Adrenal gland (tissue), 12 donors: ENCODE results near the gene ESM1. TPM values are rescaled to one million over a fixed set of nuclear protein-coding genes. Genes with fewer than 3 reads are reported as not detected.

Experiments used
- DNase-seq, 7 donors: peaks; one replicate each; pipeline ENCODE4 v3.0.0-alpha.2; 2019 to 2020
- H3K27ac ChIP-seq, 5 donors: fragments of 200-600 bp; sonication (generic) in 4 of 5; 1 replicate in 3 of 5; 2 replicates in 2 of 5; pipeline versions ENCODE4 v1.5.1 to v1.8.0; 2016 to 2020; ENCODE audit warnings: mild to moderate bottlenecking in 1 of 5
- H3K27me3 ChIP-seq: fragments of 200-600 bp; 2 replicates; pipeline ENCODE4 v1.8.0; 2021
- H3K36me3 ChIP-seq, 2 donors: fragments of 200-600 bp; replicated peaks in 1 of 2; 1 replicate in 1 of 2; 2 replicates in 1 of 2; pipeline versions ENCODE4 v1.5.1 to v1.8.0; 2018 to 2022
- H3K4me1 ChIP-seq, 2 donors: fragments of 200-600 bp; replicated peaks in 1 of 2; 1 replicate in 1 of 2; 2 replicates in 1 of 2; pipeline versions ENCODE4 v1.5.1 to v1.8.0; 2018 to 2021
- H3K4me3 ChIP-seq, 4 donors: fragments of 200-600 bp; sonication (generic) in 3 of 4; one replicate each; pipeline ENCODE4 v1.5.1; 2016 to 2018
- H3K9me3 ChIP-seq, 3 donors: fragments of 200-600 bp; sonication (generic) in 1 of 3; replicated peaks in 1 of 3; 1 replicate in 2 of 3; 2 replicates in 1 of 3; pipeline versions ENCODE4 v1.5.1 to v1.8.0; 2016 to 2021
- POLR2A ChIP-seq, 2 donors: fragments of 450-650 bp; IDR thresholded peaks; one replicate each; pipeline ENCODE4 v1.6.1; 2017; ENCODE audit warnings: antibody characterized with exemption in 2 of 2, mild to moderate bottlenecking in 2 of 2, moderate library complexity in 1 of 2
- WGBS, 4 donors: extraction: QIAGEN DNeasy Blood & Tissue Kit in 2 of 4; methylation state at CpG; one replicate each; pipeline versions ENCODE4 v1.1.5 to v1.1.7; 2013 to 2017; 5-methylcytosine and 5-hydroxymethylcytosine counted together
- intact Hi-C, 2 donors: fragments of 100-400 bp; cut with DNase I; formaldehyde crosslinking; loops; one replicate each; pipeline versions ENCODE4 v1.14.1 to v1.15.0; 2022 to 2023
- polyA plus RNA-seq, 3 donors: library from polyadenylated mRNA; stranded (reverse); fragments of 200-250 nt in 2 of 3; fragments of 350-450 nt in 1 of 3; fragmentation: Illumina TruSeq in 1 of 3; extraction: RNeasy Lipid Tissue Mini Kit (QIAGEN cat#74804) in 1 of 3; gene quantifications; one replicate each; pipeline ENCODE4 v1.2.3, GENCODE V29; 2013 to 2014
- total RNA-seq, 9 donors: library from RNA; depleted of rRNA in 4 of 9; stranded (reverse); fragments of >200 nt in 4 of 9; fragments of 120-200 nt in 1 of 9; fragmentation: NEBNext Ultra II Directional in 1 of 9; extraction: Animal tissue kit (Norgen Biotek cat#: 25700) in 1 of 9; gene quantifications; one replicate each; pipeline versions ENCODE4 v1.1.0 to v1.2.4, GENCODE V29; 2013 to 2023
- TF ChIP-seq, protein P1 (sequence below), 6 experiments: fragments of 450-650 bp in 4 of 6; fragments of 200-600 bp in 2 of 6; sonication (generic) in 1 of 6; IDR thresholded peaks; 1 replicate in 5 of 6; 2 replicates in 1 of 6; pipeline versions ENCODE4 v1.5.1 to v1.8.0; 2016 to 2021; ENCODE audit warnings: antibody characterized with exemption in 6 of 6, mild to moderate bottlenecking in 2 of 6, moderate library complexity in 1 of 6
- donor health status: healthy with polysubstance abuse.
- donor health status: Bipolar disorder and iron deficiency.
- donor health status: DM: yes; HTN: yes; CAD: no.
- donor health status: DM: no; HTN: no; CAD: no.
- donor health status: DM: no; HTN: no; CAD: no.
- donor health status: DM: yes; HTN: yes; CAD: no.

ESM1 gene
- total and polyA plus RNA-seq, 12 donors: 0.43 to 5.4 (median 1.3) TPM

GRCh38 chr5:54993318-54993717 is 7.9 kb upstream of the ESM1 start:
- TF ChIP-seq, protein P1, sequence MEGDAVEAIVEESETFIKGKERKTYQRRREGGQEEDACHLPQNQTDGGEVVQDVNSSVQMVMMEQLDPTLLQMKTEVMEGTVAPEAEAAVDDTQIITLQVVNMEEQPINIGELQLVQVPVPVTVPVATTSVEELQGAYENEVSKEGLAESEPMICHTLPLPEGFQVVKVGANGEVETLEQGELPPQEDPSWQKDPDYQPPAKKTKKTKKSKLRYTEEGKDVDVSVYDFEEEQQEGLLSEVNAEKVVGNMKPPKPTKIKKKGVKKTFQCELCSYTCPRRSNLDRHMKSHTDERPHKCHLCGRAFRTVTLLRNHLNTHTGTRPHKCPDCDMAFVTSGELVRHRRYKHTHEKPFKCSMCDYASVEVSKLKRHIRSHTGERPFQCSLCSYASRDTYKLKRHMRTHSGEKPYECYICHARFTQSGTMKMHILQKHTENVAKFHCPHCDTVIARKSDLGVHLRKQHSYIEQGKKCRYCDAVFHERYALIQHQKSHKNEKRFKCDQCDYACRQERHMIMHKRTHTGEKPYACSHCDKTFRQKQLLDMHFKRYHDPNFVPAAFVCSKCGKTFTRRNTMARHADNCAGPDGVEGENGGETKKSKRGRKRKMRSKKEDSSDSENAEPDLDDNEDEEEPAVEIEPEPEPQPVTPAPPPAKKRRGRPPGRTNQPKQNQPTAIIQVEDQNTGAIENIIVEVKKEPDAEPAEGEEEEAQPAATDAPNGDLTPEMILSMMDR (IDR thresholded peaks at IDR 0.05): no peak
- no peak for TF ChIP-seq POLR2A (IDR thresholded peaks at IDR 0.05)
- Histone ChIP-seq H3K9me3 (no peaks in the 10 kb centered on the region), H3K27me3 (peaks cover 3% of the 10 kb centered on the region), H3K4me1 (no peaks in the 10 kb centered on the region), H3K27ac (no peak overlapping the region), H3K36me3 (no peaks in the 10 kb centered on the region), H3K4me3 (no peak overlapping the region)
- intact Hi-C loops: no loop called here
- DNase-seq: no peak
- 52 to 66% (median 60%) methylated on average over 2 of the region's 2 CpGs for WGBS, 4 donors

DNA sequence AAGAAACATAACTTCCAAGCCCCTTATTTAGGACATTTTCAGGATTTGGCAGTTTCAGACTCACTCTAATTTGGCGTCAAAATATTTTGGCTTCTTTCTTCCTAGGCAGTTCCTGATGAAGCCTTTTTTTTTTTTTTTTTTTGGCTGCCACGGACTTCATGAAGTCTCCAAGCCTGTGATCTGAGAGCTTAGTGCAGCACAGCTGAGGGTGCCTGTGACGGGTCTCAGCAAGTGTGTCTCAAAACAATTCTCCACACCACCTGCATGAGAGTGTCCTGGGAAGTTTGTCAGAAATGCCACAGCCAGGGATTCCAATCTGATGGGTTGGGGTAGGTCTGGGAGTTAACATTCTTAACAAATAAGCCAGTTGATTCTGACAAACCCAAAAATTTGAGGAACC is 6.0 kb upstream of the ESM1 start:
- Histone ChIP-seq H3K27ac (no peak overlapping the region), H3K27me3 (peaks cover 4% of the 10 kb centered on the region), H3K9me3 (no peaks in the 10 kb centered on the region), H3K4me3 (no peak overlapping the region), H3K4me1 (no peaks in the 10 kb centered on the region), H3K36me3 (no peaks in the 10 kb centered on the region)
- TF ChIP-seq, protein P1 (IDR thresholded peaks at IDR 0.05): no peak
- TF ChIP-seq POLR2A (IDR thresholded peaks at IDR 0.05): no peak
- WGBS, 4 donors: 52 to 64% (median 62%) methylated on average over 3 of the region's 3 CpGs
- intact Hi-C loops: no loop called here
- no peak for DNase-seq

DNA sequence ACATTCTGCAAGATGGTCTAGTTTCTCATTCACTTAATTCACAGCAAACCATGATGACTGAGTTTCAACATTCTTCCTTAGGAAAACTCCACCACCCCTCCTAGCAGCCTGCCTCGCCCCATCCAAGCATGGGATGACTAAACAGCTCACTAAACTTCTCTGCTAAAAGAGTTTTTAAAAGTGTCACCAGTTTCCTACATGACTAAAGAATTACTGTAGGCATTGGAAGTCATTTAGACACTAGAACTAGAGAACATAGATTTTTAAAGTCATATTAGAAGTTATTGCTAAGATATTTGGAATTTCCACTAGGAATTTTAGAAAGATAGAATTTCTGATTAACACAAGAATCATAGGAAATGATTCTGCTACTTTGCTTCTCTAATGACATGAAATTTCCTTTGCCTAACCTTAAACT is 5.5 kb upstream of the ESM1 start:
- Histone ChIP-seq H3K4me3 (no peak overlapping the region), H3K27me3 (peaks cover 4% of the 10 kb centered on the region), H3K9me3 (no peaks in the 10 kb centered on the region), H3K27ac (no peak overlapping the region), H3K4me1 (no peaks in the 10 kb centered on the region), H3K36me3 (no peaks in the 10 kb centered on the region)
- 68 to 75% (median 72%) methylated on average over 1 of the region's 1 CpG for WGBS, 4 donors
- DNase-seq: no peak
- no peak for TF ChIP-seq POLR2A (IDR thresholded peaks at IDR 0.05)
- TF ChIP-seq, protein P1 (IDR thresholded peaks at IDR 0.05): no peak
- intact Hi-C loops: no loop called here

DNA sequence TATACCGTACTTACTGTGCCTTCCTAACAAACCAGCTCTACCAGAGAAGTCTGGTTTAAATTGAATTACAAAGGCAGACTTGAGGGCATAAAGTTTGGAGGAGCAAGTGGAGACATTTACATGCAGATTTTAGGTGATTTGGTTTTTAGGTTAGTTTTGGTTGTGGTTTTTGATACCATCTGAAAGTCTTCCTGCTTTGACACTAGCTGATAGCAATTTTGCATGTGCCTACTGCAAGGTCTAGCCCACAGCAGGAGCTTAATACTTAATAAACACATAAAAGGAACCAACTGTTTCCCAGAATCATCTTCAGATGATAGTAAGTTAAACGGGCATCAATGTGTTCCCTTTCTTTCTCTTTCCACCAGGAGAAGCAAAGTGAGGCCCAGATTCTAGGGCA is 3.4 kb upstream of the ESM1 start:
- Histone ChIP-seq H3K4me3 (no peak overlapping the region), H3K4me1 (no peaks in the 10 kb centered on the region), H3K36me3 (no peaks in the 10 kb centered on the region), H3K27me3 (peaks cover 17% of the 10 kb centered on the region), H3K9me3 (no peaks in the 10 kb centered on the region), H3K27ac (no peak overlapping the region)
- no peak for DNase-seq
- intact Hi-C loops: no loop called here
- no peak for TF ChIP-seq POLR2A (IDR thresholded peaks at IDR 0.05)
- TF ChIP-seq, protein P1 (IDR thresholded peaks at IDR 0.05): no peak
- WGBS, 4 donors: 54 to 68% (median 66%) methylated on average over 2 of the region's 2 CpGs
